Measurements from ENCODE around the gene POP7. TPM values are rescaled to one million over a fixed set of nuclear protein-coding genes. Genes with fewer than 3 reads are reported as not detected.
"Not testable (repeated sequence)": the region's sequence is repeated elsewhere in the genome, so short reads cannot be mapped to it uniquely, and the experiment has no call there.

POP7 gene
- total and polyA plus RNA-seq, 9 donors, result 11.1 to 29.2 (median 22.2) TPM

GRCh38 chr7:100696123-100696521 lies 9.8 kb upstream of the POP7 start:
- H3K27ac ChIP-seq, result no peak overlapping the region
- H3K27me3 ChIP-seq, result no peaks in the 10 kb centered on the region
- peaks cover 9% of the 10 kb centered on the region for H3K4me1 ChIP-seq (ENCODE audit: insufficient read depth)
- H3K9me3 ChIP-seq, result no peaks in the 10 kb centered on the region
- TF ChIP-seq CTCF (IDR thresholded peaks at IDR 0.05) (no peak), POLR2A (IDR thresholded peaks at IDR 0.05) (no peak), EP300 (IDR thresholded peaks at IDR 0.05) (no peak)
- no peaks in the 10 kb centered on the region for H3K36me3 ChIP-seq
- H3K4me3 ChIP-seq, result no peak overlapping the region
- intact Hi-C loops (cut with DNase I), result loop anchor here in 1 of 4 donors (10.0 kb wide), 1 partner anchor 231 kb away; the partner anchor contains the start of gene SPACDR
- DNase-seq, result no peak
- 78 to 86% (median 81%) methylated on average over 6 of the region's 6 CpGs for WGBS, 3 donors

- intact Hi-C loops (cut with DNase I), result loop anchor here in 1 of 4 donors (10.0 kb wide), 1 partner anchor 234 kb away; the partner anchor contains the start of gene SPACDR
- no peaks in the 10 kb centered on the region for H3K9me3 ChIP-seq
- H3K27ac ChIP-seq, result no peak overlapping the region
- no peaks in the 10 kb centered on the region for H3K36me3 ChIP-seq
- H3K4me3 ChIP-seq, result no peak overlapping the region
- 61 to 67% (median 62%) methylated on average over 6 of the region's 6 CpGs for WGBS, 3 donors
- no peaks in the 10 kb centered on the region for H3K27me3 ChIP-seq
- no peak for TF ChIP-seq CTCF (IDR thresholded peaks at IDR 0.05)
- no peak for TF ChIP-seq EP300 (IDR thresholded peaks at IDR 0.05)
- no peak for TF ChIP-seq POLR2A (IDR thresholded peaks at IDR 0.05)
- DNase-seq, result no peak
- no peaks in the 10 kb centered on the region for H3K4me1 ChIP-seq (ENCODE audit: insufficient read depth)
Observed at GRCh38 chr7:100699018-100699417, 6.9 kb upstream of the POP7 start.

- not testable (repeated sequence) for DNase-seq; H3K9me3 ChIP-seq; H3K4me1 ChIP-seq (ENCODE audit: insufficient read depth); H3K36me3 ChIP-seq; H3K27ac ChIP-seq; H3K27me3 ChIP-seq; H3K4me3 ChIP-seq
- intact Hi-C loops (cut with DNase I), result loop anchor here in 2 of 4 donors (10.0 kb wide), 2 partner anchors 46 to 164 kb away; partner anchors contain the start of genes ACTL6B (in 1 of the 2) and TRIP6 (in 1 of the 2)
- 62 to 89% (median 89%) methylated on average over 3 of the region's 3 CpGs for WGBS, 3 donors
Observed at GRCh38 chr7:100701089-100701488, 4.8 kb upstream of the POP7 start.

GRCh38 chr7:100705320-100705752 lies 585 bp upstream of the POP7 start:
- 0% methylated on average over 25 of the region's 25 CpGs for WGBS, 3 donors
- peak overlapping the region; percentile 85 for H3K4me3 ChIP-seq

More at GRCh38 chr7:100705320-100705752, 585 bp upstream of the POP7 start:
- H3K9me3 ChIP-seq, result no peaks in the 10 kb centered on the region
- H3K27ac ChIP-seq, result peak overlapping the region; percentile 83 to 91
- H3K36me3 ChIP-seq, result no peaks in the 10 kb centered on the region
- peaks cover 7% of the 10 kb centered on the region for H3K4me1 ChIP-seq (ENCODE audit: insufficient read depth)
- TF ChIP-seq EP300 (IDR thresholded peaks at IDR 0.05), result no peak
- no peak for TF ChIP-seq POLR2A (IDR thresholded peaks at IDR 0.05)
- peak; percentile 69 to 93 (median 92) for TF ChIP-seq CTCF (IDR thresholded peaks at IDR 0.05)
- intact Hi-C loops (cut with DNase I), result loop anchor here (2.0 to 10.0 kb wide), 5 partner anchors 51 to 159 kb away; partner anchors contain the start of genes SLC12A9 (in 3 of the 4), ACTL6B (in 1 of the 4) and TRIP6 (in 1 of the 4)
- peak; percentile 76 to 90 (median 86) for DNase-seq
- no peaks in the 10 kb centered on the region for H3K27me3 ChIP-seq
